SK-N-SH (cell line): Measurements from ENCODE around the gene ATXN7L2.

Source experiments
- CTCF ChIP-seq: fragments of 200-600 bp; sonication (generic); IDR thresholded peaks from 2 replicates; pipeline ENCODE4 v1.6.1; 2017; ENCODE audit warnings: antibody characterized with exemption, mild to moderate bottlenecking, moderate library complexity
- ELF1 ChIP-seq: IDR thresholded peaks from 2 replicates; pipeline ENCODE4 v1.4.0; 2012
- EZH2phosphoT487 ChIP-seq: fragments of 200-600 bp; sonication (generic); IDR thresholded peaks from 2 replicates; pipeline ENCODE4 v1.6.1; 2017; ENCODE audit warnings: low read depth, mixed run types, mild to moderate bottlenecking, antibody characterized with exemption, moderate library complexity, borderline replicate concordance
- FOSL2 ChIP-seq: IDR thresholded peaks from 2 replicates; pipeline ENCODE4 v1.4.0; 2012; ENCODE audit warnings: low read depth, mild to moderate bottlenecking, moderate library complexity, borderline replicate concordance
- GABPA ChIP-seq: IDR thresholded peaks from 2 replicates; pipeline ENCODE4 v1.4.0; 2012; ENCODE audit warnings: low read depth, mild to moderate bottlenecking
- PBX3 ChIP-seq: IDR thresholded peaks from 2 replicates; pipeline ENCODE4; 2012
- RAD21 ChIP-seq: IDR thresholded peaks from 2 replicates; pipeline ENCODE4 v1.6.1; 2012; ENCODE audit warnings: mild to moderate bottlenecking, low read length
- ZBTB33 ChIP-seq: IDR thresholded peaks from 2 replicates; pipeline ENCODE4 v1.4.0; 2012; ENCODE audit warnings: low read depth, borderline replicate concordance
- TF ChIP-seq, protein P1 (sequence below): IDR thresholded peaks from 2 replicates; pipeline ENCODE4 v1.4.0; 2012; ENCODE audit warnings: low read depth

DNA sequence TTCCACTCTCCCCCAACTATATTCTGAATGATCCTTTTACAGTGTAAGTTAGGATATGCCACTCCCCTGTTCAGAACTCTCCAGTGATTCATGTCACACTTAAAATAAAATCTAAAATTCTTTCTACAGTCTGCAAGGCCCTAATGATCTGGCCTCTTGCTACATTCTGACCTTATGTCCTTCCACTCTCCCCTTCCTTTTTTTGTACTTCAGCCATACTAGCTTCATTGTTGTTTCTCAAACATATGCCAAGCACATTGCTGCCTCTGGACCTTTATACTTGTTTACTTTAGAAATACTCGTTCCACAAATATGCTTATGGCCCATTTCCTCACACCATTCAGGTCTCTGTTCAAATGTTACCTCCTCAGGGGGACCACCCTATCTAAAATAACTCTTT, 42.6 kb upstream of the ATXN7L2 start:
- TF ChIP-seq CTCF (no peak), EZH2phosphoT487 (no peak), ZBTB33 (no peak), RAD21 (no peak), FOSL2 (no peak), PBX3 (no peak), ELF1 (no peak), GABPA (no peak)
- TF ChIP-seq, protein P1, sequence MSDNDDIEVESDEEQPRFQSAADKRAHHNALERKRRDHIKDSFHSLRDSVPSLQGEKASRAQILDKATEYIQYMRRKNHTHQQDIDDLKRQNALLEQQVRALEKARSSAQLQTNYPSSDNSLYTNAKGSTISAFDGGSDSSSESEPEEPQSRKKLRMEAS, result no peak
